ENCODE data around the gene APLP1.

GRCh38 chr19:35896643-35897040, 28.3 kb downstream of the APLP1 start:
- TF ChIP-seq CTCF (IDR thresholded peaks at IDR 0.05) (no peak), POLR2A (IDR thresholded peaks at IDR 0.05) (no peak)
